GM19099 (cell line): ENCODE measurements around the gene B3GNT4.

Experiments used
- POLR2A ChIP-seq: IDR thresholded peaks from 3 replicates; pipeline ENCODE4 v1.6.1; 2011; ENCODE audit warnings: low read depth; ENCODE audit not compliant: insufficient read length; ENCODE audit errors: extremely low read depth

B3GNT4 gene

DNA sequence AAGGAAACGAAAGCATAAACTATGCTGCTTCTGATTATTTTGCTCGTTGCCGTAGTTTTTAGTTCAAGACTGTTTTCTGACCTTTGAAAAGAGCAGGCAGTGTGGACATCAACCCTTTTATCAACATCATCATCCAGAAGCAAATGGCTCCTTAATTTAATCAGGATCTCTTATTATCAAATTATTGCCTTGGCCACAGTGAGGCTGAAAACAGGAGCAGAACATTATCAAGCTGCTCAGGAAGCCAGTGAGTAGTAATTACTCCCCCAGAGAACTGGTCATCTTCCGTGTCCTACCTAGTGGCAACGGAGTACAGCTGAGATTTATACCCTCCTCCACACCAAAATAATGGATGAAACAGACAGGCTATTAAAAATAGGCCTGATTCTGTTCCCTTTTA is 24.6 kb downstream of the B3GNT4 start:
- no peak for TF ChIP-seq POLR2A

DNA sequence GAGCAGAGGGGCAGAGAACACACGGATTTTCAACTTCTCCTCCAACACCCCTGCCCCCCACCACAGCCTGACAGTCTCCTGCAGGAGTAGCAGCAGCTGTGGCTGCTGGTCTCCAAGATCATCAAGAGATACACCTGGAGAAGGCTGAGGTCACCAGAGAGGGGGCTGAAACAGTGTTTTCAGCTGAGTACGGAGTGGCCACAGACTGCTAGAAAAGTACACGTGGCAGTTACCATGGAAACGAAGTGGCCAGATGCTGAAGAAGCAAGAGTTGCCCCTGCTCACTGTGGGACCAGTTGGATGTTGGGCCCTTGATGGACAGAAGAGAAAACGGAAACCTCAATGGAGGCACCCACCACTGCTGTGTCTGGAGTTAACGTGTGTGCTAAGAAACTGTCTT is 27.3 kb downstream of the B3GNT4 start:
- TF ChIP-seq POLR2A: no peak

DNA sequence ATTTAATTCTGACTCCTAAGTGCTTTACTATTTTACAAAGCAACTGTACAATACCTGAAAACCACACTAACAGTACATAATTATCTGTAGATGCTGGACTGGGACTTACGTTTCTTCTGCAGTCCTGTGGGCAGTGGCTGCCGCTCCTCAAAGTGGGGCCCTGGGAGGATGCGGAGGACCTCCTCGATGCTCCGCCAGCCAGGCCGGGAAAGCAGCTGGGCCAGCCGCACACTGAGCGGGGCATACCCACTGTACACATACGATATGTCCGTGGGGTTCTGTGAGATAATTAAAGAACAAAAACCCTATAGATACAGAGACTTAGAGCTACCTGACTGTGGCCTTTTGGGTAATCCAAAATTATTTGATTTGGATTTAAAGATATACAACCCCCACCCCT is 29.2 kb downstream of the B3GNT4 start:
- no peak for TF ChIP-seq POLR2A

DNA sequence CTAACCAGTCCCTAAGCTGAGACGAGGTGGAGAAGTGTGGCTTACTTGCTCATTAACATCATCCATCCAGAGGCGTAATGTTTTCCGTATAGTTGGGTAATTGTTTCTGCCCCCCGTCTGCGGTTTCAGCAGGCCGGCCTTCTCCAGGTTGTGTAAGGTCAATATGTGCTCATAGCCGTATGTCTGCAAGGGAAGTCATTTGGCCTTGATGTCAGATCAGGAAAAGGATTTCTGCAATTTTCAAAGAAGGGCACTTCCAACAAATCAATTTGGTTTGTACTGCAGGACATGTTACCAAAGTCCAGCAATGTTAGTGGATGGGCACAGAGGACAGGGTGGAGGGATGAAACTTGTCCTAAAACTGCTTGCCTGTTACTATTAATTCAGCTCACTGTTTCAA is 32.2 kb downstream of the B3GNT4 start:
- no peak for TF ChIP-seq POLR2A

DNA sequence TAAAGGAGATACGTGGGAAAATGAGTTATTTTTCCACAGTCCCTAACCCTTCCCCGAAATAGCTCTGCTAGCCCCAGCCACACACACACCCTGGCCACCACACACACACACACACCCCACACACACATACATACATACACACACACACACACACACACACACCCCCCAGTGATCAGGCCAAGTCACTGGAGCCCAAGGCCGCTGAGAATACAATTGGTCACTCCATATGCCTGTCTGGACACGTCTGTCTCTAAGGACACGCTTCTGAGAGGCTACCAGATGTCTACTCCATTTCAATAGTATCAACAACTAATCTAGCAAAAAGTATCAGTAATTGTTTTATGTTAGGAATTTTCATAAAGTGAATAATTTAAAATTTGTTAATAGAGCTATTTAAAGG is 35.4 kb downstream of the B3GNT4 start:
- TF ChIP-seq POLR2A: no peak

DNA sequence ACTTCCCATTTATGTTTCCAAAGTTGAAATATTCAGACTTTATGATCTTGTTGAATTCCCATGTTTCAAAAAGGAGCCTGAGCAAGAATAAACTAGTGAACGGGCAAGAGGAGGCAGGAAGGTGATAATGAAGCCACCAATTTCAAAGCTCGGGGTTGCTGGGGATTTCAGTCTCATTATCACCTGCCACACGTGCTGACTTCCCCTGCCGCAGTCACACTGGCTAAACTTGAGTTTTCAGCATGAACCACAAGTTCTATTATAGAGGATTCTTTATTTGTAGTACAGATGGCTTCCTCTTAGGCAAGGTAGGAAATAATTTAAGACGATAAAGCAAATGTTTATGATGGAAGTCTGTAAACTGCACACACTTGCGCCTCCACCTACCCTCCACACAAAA is 40.5 kb downstream of the B3GNT4 start:
- no peak for TF ChIP-seq POLR2A

DNA sequence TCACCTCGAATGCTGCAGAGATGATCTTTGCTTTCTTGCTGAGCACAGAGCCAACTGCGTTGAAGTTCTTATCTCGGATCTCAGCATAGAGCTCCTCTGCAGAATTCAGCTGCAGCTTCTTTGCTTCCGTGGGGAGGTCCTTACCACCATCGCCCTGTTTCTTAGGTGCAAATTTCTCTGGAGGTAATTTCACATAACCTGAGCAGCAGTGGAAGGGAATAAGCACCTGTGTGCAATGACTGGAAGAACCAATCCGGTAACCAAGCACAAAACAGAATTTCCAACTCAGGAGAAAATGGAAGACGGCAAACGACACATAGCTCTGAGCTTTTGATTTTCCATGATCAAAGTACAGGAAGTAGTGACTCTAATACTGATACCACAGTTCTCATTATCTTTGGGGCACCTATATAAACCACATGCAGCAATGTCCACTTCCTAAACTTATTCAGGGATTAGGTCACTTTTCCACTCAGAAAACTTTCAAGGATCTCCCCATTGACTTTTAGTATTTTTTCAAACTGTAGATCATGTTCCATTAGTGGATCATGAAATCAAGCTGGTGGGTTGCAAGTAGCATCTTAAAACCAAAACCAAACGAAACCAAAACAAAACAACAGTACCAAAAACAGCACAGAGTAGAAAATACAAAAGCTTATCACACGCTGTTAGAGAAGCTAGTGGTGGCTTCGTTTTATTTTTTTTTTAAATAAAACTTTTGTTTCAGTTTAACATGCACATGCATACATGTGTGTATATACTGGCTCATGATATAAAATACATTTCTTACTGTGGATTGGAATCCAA is 41.3 kb downstream of the B3GNT4 start:
- no peak for TF ChIP-seq POLR2A

DNA sequence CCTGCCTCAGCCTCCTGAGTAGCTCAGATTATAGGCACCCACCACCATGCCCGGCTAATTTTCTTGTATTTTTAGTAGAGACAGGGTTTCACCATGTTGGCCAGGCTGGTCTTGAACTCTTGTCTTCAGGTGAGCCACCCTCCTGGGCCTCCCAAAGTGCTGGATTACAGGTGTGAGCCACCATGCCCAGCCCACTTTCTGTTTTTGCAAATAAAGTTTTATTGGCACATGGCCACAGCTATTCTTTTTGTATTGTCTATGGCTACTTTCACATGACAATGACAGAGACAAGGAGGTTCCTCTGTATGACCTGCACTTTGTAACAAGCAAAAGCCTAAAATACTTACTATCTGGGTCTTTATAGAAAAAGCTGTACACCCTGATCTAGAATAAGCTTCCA is 42.0 kb downstream of the B3GNT4 start:
- TF ChIP-seq POLR2A: no peak

DNA sequence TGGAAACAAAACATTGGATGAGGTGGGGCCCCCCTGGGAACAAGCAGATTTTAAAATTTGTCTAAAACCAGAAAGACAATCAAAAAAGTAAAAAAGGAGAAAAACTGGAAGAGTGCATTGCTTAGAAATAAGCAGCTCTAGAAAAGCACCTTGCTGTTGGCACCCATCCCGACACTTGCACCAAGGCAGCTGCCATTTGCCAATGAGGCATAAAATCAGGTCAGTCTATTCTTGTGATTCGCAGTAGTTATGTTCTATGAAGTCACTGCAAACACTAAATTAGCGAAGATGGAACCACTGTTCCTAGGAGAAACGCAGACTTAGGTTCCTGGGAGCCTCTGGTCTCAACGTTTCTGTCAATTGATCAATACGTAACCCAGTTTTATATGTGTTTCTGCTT is 46.5 kb downstream of the B3GNT4 start:
- TF ChIP-seq POLR2A: no peak

DNA sequence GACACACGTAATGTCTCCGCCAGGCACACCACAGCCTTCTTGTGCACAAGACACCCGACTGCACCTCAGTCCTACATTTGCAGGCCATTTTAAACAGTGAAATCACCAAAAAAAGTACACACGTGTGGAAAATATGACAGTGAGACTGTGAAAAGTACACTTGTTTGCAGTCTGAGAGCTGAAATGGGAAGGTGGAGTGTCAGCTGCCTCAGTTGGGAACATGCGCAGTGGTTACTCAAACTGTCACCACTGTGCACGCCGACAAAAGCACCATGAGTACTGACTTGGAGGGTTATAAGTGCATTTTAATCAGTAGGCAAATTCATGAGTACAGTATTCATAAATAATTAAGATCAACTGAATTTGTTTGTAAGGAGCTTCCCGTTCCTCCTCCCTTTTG is 47.0 kb downstream of the B3GNT4 start:
- TF ChIP-seq POLR2A: no peak
